GM12891 (cell line): ENCODE data around the gene CLTRN.

Experiments
- POLR2A ChIP-seq: IDR thresholded peaks from 2 replicates; pipeline ENCODE4 v1.6.1; 2011; ENCODE audit warnings: low read depth, low read length, control low read depth
- POLR2AphosphoS5 ChIP-seq: IDR thresholded peaks from 2 replicates; pipeline ENCODE4 v1.6.1; 2011; ENCODE audit warnings: low read depth, low read length, control low read depth
- POU2F2 ChIP-seq: IDR thresholded peaks from 2 replicates; pipeline ENCODE4 v1.6.1; 2011; ENCODE audit warnings: low read depth, mild to moderate bottlenecking, control low read depth, low read length, moderate library complexity
- SPI1 ChIP-seq: IDR thresholded peaks from 2 replicates; pipeline ENCODE4 v1.6.1; 2011; ENCODE audit warnings: low read depth, low read length, control low read depth
- TAF1 ChIP-seq: IDR thresholded peaks from 2 replicates; pipeline ENCODE4 v1.6.1; 2011; ENCODE audit warnings: low read depth, low read length, control low read depth

DNA sequence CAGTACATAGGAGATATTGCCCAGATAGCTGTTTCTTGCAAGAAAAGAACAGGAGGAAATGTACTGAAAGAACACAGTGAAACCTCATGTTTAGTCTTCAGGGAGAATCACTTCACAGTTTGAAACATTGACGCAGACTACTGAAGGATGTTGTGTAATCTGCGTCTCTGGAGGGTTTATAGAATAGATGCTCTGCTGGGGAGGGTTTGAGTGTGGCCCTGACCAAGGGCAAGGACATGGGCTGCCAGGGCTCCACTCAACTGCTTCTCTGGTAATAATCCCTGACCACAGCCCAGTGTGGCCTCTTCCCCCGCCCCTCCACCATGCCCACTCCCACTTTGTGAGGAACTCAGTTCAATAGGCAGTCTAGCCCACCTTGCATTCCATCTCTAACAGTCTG lies 48.1 kb downstream of the CLTRN start:
- no peak for TF ChIP-seq POLR2AphosphoS5
- TF ChIP-seq SPI1: no peak
- TF ChIP-seq POLR2A: no peak
- TF ChIP-seq TAF1: no peak
- no peak for TF ChIP-seq POU2F2
